Activated T-cell treated with anti-CD3 and anti-CD28 coated beads, Interleukin-2, amount 50 U/mL, for 4 hours (primary cell): ENCODE measurements around the gene UPP2. TPM values are rescaled to one million over a fixed set of nuclear protein-coding genes. Genes with fewer than 3 reads are reported as not detected.

Experiments used
- ATAC-seq, 2 donors: fragments of 200-7000 bp; cut with Tn5 transposase; one replicate each; pipeline ENCODE4 v1.10.0; 2021
- DNase-seq: peaks from one replicate; pipeline ENCODE4 v3.0.0-alpha.2; 2020
- H3K27me3 Mint-ChIP-seq: one replicate; pipeline ENCODE4 v1.8.0; 2021; ENCODE audit warnings: low read depth, mixed read lengths
- H3K36me3 Mint-ChIP-seq: one replicate; pipeline ENCODE4 v1.8.0; 2022; ENCODE audit warnings: mixed read lengths; ENCODE audit not compliant: insufficient read depth
- H3K4me1 Mint-ChIP-seq: one replicate; pipeline ENCODE4 v1.8.0; 2021; ENCODE audit warnings: low read depth, mixed read lengths
- H3K4me3 Mint-ChIP-seq: one replicate; pipeline ENCODE4 v1.8.0; 2021; ENCODE audit warnings: mild to moderate bottlenecking, moderate library complexity, mixed read lengths
- H3K9me3 Mint-ChIP-seq: one replicate; pipeline ENCODE4 v1.8.0; 2021; ENCODE audit warnings: mixed read lengths
- total RNA-seq, 3 donors: library from RNA; stranded (reverse); gene quantifications; one replicate each; pipeline ENCODE4 v1.2.1, GENCODE V29; 2021

The UPP2 gene
- total RNA-seq, 3 donors from 2014 or later, result not detected

DNA sequence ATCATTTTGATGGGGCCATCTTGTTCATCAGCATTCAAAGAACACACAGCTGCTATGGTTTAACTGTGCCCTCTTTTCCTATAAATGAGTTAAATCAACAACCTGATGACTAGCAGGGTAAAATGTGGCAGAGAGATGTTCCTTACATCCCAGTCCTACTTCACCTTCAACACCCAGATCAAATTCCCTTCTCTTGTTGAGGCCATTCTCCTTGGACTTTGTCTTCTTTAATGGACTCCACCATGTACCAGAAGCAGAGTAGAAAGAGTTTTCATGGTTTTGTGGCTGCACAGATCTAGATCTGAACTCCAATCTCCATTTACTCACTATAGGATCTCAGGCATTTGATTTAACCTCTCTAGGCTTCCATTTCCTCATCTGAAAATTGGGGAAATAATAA lies 6.4 kb upstream of the UPP2 start:
- H3K9me3 Mint-ChIP-seq, result no peaks in the 10 kb centered on the region
- ATAC-seq (no peak), DNase-seq (no peak)
- no peaks in the 10 kb centered on the region for H3K36me3 Mint-ChIP-seq
- no peaks in the 10 kb centered on the region for H3K4me1 Mint-ChIP-seq
- no peaks in the 10 kb centered on the region for H3K27me3 Mint-ChIP-seq
- H3K4me3 Mint-ChIP-seq, result no peak overlapping the region

GRCh38 chr2:158095912-158096311 lies 5.8 kb upstream of the UPP2 start:
- Mint-ChIP-seq H3K4me3 (no peak overlapping the region), H3K9me3 (no peaks in the 10 kb centered on the region), H3K27me3 (no peaks in the 10 kb centered on the region), H3K36me3 (no peaks in the 10 kb centered on the region), H3K4me1 (no peaks in the 10 kb centered on the region)
- DNase-seq (no peak), ATAC-seq (no peak)

GRCh38 chr2:158097481-158097880 lies 4.2 kb upstream of the UPP2 start:
- H3K27me3 Mint-ChIP-seq, result no peaks in the 10 kb centered on the region
- DNase-seq (no peak), ATAC-seq (no peak)
- no peaks in the 10 kb centered on the region for H3K36me3 Mint-ChIP-seq
- no peaks in the 10 kb centered on the region for H3K4me1 Mint-ChIP-seq
- no peaks in the 10 kb centered on the region for H3K9me3 Mint-ChIP-seq
- H3K4me3 Mint-ChIP-seq, result no peak overlapping the region

- no peaks in the 10 kb centered on the region for H3K36me3 Mint-ChIP-seq
- no peaks in the 10 kb centered on the region for H3K9me3 Mint-ChIP-seq
- no peaks in the 10 kb centered on the region for H3K4me1 Mint-ChIP-seq
- DNase-seq (no peak), ATAC-seq (no peak)
- no peak overlapping the region for H3K4me3 Mint-ChIP-seq
- H3K27me3 Mint-ChIP-seq, result no peaks in the 10 kb centered on the region
Measured at GRCh38 chr2:158098178-158098577, 3.5 kb upstream of the UPP2 start.

- ATAC-seq, result no peak
Measured at GRCh38 chr2:158099716-158100115, 2.0 kb upstream of the UPP2 start.

DNA sequence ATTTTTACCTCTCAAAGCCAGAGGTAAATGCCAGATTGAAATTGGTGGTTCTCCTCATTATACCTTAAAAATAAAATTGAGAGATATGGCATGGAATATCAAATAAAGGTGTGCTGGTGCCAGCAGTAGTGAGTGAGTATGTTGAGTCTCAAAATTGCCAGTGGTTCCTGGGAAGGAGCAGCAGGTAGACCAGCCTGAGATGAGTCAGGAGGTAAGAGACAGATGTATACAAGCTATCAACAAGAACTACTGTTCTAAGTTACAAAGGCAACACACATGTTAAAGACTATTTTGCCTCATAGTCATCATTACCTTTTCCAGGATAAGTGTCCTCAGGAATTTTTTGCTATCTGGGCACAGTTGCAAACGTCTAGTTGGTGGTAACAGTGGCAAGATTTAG lies 1.3 kb upstream of the UPP2 start:
- Mint-ChIP-seq H3K4me3 (no peak overlapping the region), H3K9me3 (no peaks in the 10 kb centered on the region), H3K4me1 (no peaks in the 10 kb centered on the region), H3K36me3 (no peaks in the 10 kb centered on the region), H3K27me3 (peaks cover 2% of the 10 kb centered on the region)
- no peak for ATAC-seq
- no peak for DNase-seq

More at GRCh38 chr2:158099716-158100115, 2.0 kb upstream of the UPP2 start:
- no peak for DNase-seq
- Mint-ChIP-seq H3K9me3 (no peaks in the 10 kb centered on the region), H3K4me1 (no peaks in the 10 kb centered on the region), H3K4me3 (no peak overlapping the region), H3K36me3 (no peaks in the 10 kb centered on the region), H3K27me3 (peaks cover 2% of the 10 kb centered on the region)

GRCh38 chr2:158102446-158102845 lies 770 bp downstream of the UPP2 start:
- no peak overlapping the region for H3K4me3 Mint-ChIP-seq
- no peak for DNase-seq
- no peaks in the 10 kb centered on the region for H3K4me1 Mint-ChIP-seq
- ATAC-seq, result no peak
- H3K27me3 Mint-ChIP-seq, result peaks cover 4% of the 10 kb centered on the region
- no peaks in the 10 kb centered on the region for H3K9me3 Mint-ChIP-seq
- no peaks in the 10 kb centered on the region for H3K36me3 Mint-ChIP-seq

- peaks cover 4% of the 10 kb centered on the region for H3K27me3 Mint-ChIP-seq
- H3K4me1 Mint-ChIP-seq, result no peaks in the 10 kb centered on the region
- DNase-seq (no peak), ATAC-seq (no peak)
- no peaks in the 10 kb centered on the region for H3K36me3 Mint-ChIP-seq
- H3K9me3 Mint-ChIP-seq, result no peaks in the 10 kb centered on the region
- no peak overlapping the region for H3K4me3 Mint-ChIP-seq
Measured at GRCh38 chr2:158103411-158104012, 1.8 kb downstream of the UPP2 start.

- H3K4me3 Mint-ChIP-seq, result no peak overlapping the region
- H3K9me3 Mint-ChIP-seq, result no peaks in the 10 kb centered on the region
- DNase-seq (no peak), ATAC-seq (no peak)
- no peaks in the 10 kb centered on the region for H3K36me3 Mint-ChIP-seq
- no peaks in the 10 kb centered on the region for H3K4me1 Mint-ChIP-seq
- peaks cover 8% of the 10 kb centered on the region for H3K27me3 Mint-ChIP-seq
Measured at GRCh38 chr2:158104903-158105302, 3.2 kb downstream of the UPP2 start.

DNA sequence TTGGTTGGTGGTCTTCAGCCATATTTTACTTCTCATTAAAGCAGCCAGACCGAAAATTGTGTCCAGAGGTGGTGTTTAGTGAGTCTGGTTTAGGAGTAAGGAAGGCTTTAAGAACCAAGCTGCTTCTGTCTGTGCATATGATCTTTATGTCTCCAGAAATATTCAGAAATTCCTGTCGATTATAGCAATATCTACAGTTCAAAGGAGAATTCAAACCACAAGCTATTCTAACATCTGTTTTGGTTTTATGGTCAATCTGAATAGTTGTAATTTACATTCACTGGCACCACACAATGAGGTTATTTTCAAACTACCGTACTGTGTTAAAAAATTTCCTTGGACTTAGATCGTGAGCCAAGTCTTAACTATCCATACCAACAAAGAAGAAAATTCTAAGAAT lies 11.3 kb downstream of the UPP2 start:
- DNase-seq (no peak), ATAC-seq (no peak)
- no peaks in the 10 kb centered on the region for H3K9me3 Mint-ChIP-seq
- H3K36me3 Mint-ChIP-seq, result no peaks in the 10 kb centered on the region
- peaks cover 8% of the 10 kb centered on the region for H3K27me3 Mint-ChIP-seq
- H3K4me3 Mint-ChIP-seq, result no peak overlapping the region
- H3K4me1 Mint-ChIP-seq, result no peaks in the 10 kb centered on the region

GRCh38 chr2:158113741-158114295 lies 12.1 kb downstream of the UPP2 start:
- no peaks in the 10 kb centered on the region for H3K36me3 Mint-ChIP-seq
- DNase-seq, result no peak
- H3K4me3 Mint-ChIP-seq, result no peak overlapping the region
- no peaks in the 10 kb centered on the region for H3K9me3 Mint-ChIP-seq
- no peak for ATAC-seq
- H3K4me1 Mint-ChIP-seq, result no peaks in the 10 kb centered on the region
- peaks cover 8% of the 10 kb centered on the region for H3K27me3 Mint-ChIP-seq

DNA sequence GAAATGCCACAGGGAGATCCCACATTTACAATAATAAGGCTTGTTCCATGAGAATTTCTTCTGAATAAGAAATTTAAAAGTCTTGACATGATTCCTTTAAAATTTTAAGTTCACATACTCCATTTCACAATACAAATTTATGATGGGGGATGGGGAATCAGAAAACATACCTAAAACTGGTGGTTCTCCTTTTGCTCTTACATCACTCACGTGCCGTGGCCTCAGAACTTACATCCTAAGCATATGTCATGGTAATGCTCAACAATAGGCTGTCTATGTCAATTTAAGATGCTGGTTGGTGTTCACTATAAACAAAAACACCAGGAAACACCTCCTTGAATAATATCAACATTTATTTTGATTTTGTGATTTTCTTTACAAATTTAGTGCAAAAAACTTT lies 12.8 kb downstream of the UPP2 start:
- no peaks in the 10 kb centered on the region for H3K36me3 Mint-ChIP-seq
- DNase-seq (no peak), ATAC-seq (no peak)
- no peaks in the 10 kb centered on the region for H3K4me1 Mint-ChIP-seq
- no peak overlapping the region for H3K4me3 Mint-ChIP-seq
- no peaks in the 10 kb centered on the region for H3K9me3 Mint-ChIP-seq
- H3K27me3 Mint-ChIP-seq, result peaks cover 4% of the 10 kb centered on the region

DNA sequence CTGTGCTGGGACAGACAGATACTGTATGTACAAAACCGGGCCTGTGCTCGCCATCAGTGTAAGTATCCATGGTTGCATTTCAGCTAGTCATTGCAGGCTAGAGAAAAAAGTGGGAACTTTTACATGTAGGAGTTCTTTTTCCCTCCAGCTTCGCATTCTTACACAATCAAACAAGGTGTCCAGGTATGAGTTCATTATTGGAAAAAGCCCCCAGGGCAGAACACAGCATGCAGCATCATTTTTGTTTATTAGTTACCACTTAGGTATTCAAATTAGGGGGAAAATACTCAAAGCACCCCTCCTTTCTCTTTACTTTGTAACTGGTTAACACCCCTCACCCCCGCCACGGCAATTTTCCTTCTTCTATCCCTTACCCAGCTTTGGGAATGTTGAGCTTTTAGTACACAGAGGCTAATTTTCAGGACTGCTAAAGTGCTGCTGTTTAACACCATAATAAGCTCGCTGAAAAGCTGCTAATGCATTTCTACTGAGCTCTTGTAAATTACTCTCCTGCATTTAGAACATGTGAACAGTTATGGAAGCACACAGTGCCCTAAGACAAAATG lies 13.6 kb downstream of the UPP2 start:
- Mint-ChIP-seq H3K9me3 (no peaks in the 10 kb centered on the region), H3K27me3 (peaks cover 3% of the 10 kb centered on the region), H3K4me3 (no peak overlapping the region), H3K4me1 (no peaks in the 10 kb centered on the region), H3K36me3 (no peaks in the 10 kb centered on the region)
- DNase-seq (no peak), ATAC-seq (no peak)

DNA sequence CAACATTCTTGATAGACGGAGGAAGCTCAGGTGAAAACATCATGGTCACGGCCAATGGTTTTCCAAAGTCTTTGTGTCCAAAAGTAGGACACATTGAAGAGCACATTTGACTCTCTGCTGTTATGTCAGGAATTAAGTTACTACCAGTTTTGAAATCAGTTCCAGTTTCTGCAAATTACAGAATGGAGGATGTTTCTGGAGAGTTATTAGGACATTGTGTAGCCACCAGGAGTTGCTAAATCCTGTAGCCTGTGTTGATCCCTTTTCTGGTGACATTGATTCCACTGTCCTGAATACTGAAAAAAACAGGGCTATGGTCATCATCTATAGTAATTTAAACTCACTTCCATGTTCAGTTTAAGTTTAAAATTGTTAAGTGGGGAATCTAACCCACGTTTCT lies 15.3 kb downstream of the UPP2 start:
- H3K36me3 Mint-ChIP-seq, result no peaks in the 10 kb centered on the region
- DNase-seq (no peak), ATAC-seq (no peak)
- no peaks in the 10 kb centered on the region for H3K9me3 Mint-ChIP-seq
- H3K27me3 Mint-ChIP-seq, result peaks cover 3% of the 10 kb centered on the region
- H3K4me3 Mint-ChIP-seq, result no peak overlapping the region
- no peaks in the 10 kb centered on the region for H3K4me1 Mint-ChIP-seq

DNA sequence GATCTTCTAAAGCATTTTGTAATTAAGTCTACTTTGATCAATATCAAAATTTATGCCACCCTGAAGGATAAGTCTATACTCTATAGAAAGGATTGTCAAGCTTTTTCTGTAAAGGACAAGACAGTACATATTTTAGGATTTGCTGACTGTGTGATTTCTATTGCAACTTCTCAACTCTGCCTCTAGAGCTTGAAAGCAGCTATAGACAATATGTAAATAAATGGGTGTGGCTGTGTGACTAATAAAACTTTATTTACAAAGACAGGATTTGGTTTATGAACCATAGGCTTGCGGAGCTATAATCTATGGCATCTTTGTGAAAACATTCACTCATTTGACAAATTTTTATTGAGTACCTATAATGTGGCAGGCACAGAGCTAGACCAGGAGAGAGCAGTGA lies 18.4 kb downstream of the UPP2 start:
- Mint-ChIP-seq H3K4me3 (no peak overlapping the region), H3K27me3 (peaks cover 5% of the 10 kb centered on the region), H3K4me1 (no peaks in the 10 kb centered on the region), H3K9me3 (no peaks in the 10 kb centered on the region), H3K36me3 (no peaks in the 10 kb centered on the region)
- ATAC-seq, result no peak
- DNase-seq, result no peak
